HEK293 (cell line): ENCODE measurements around the gene TBC1D14.

ENCODE experiments used
- CTCF ChIA-PET: fragments of 350-600 bp; formaldehyde crosslinking; extraction: SDS; loops from one replicate; lab custom pipeline; 2021; ENCODE audit warnings: antibody characterized with exemption; lab: Yijun Ruan, JAX
- POLR2A ChIA-PET: fragments of 300-600 bp; formaldehyde crosslinking; extraction: SDS; loops from one replicate; lab custom pipeline; 2020; ENCODE audit warnings: antibody characterized with exemption, inconsistent platforms; lab: Yijun Ruan, JAX
- H3K27ac ChIP-seq: fragments of 200-500 bp; sonication (Bioruptor generic); 2 replicates; pipeline ENCODE4 v1.5.1; 2014; ENCODE audit warnings: low read depth, low read length, control low read depth, inconsistent platforms; ENCODE audit errors: extremely low read depth
- H3K36me3 ChIP-seq, 2 experiments: fragments of 200-500 bp in 1 of 2; sonication (Bioruptor generic) in 1 of 2; 1 replicate in 1 of 2; 2 replicates in 1 of 2; pipeline ENCODE4 v1.5.1; 2014 to 2017; ENCODE audit warnings: inconsistent platforms in 2 of 2, low read length in 2 of 2; ENCODE audit not compliant: control insufficient read depth in 2 of 2, insufficient read depth in 1 of 2
- H3K4me1 ChIP-seq: fragments of 200-500 bp; sonication (Bioruptor generic); 2 replicates; pipeline ENCODE4 v1.5.1; 2014; ENCODE audit warnings: mild to moderate bottlenecking, low read length, inconsistent platforms; ENCODE audit not compliant: control insufficient read depth, insufficient read depth
- H3K4me3 ChIP-seq: 2 replicates; pipeline ENCODE4 v1.5.1; 2011; ENCODE audit warnings: low read depth, mild to moderate bottlenecking, control low read depth, low read length, moderate library complexity
- H3K9me3 ChIP-seq: fragments of 200-500 bp; sonication (Bioruptor generic); 2 replicates; pipeline ENCODE4 v1.5.1; 2014; ENCODE audit warnings: low read depth, low read length, inconsistent platforms; ENCODE audit not compliant: control insufficient read depth, insufficient read depth
- EGR2 ChIP-seq: fragments of 450-650 bp; formaldehyde crosslinking; IDR thresholded peaks from 2 replicates; pipeline ENCODE4 v1.5.1; 2016; ENCODE audit warnings: low read depth, missing biosample characterization, missing genetic modification characterization
- FEZF1 ChIP-seq: fragments of 450-650 bp; formaldehyde crosslinking; IDR thresholded peaks from 2 replicates; pipeline ENCODE4 v1.5.1; 2016; ENCODE audit warnings: missing biosample characterization, missing genetic modification characterization
- GLI2 ChIP-seq: fragments of 450-650 bp; formaldehyde crosslinking; IDR thresholded peaks from 2 replicates; pipeline ENCODE4; 2017; ENCODE audit warnings: missing biosample characterization, missing genetic modification characterization, low read depth, borderline replicate concordance
- MZF1 ChIP-seq: fragments of 450-650 bp; formaldehyde crosslinking; IDR thresholded peaks from 2 replicates; pipeline ENCODE4 v1.5.1; 2017; ENCODE audit warnings: missing biosample characterization, missing genetic modification characterization, borderline replicate concordance
- OVOL3 ChIP-seq: fragments of 450-650 bp; formaldehyde crosslinking; IDR thresholded peaks from 2 replicates; pipeline ENCODE4 v1.5.1; 2016; ENCODE audit warnings: missing biosample characterization, missing genetic modification characterization
- SALL2 ChIP-seq: fragments of 450-650 bp; formaldehyde crosslinking; IDR thresholded peaks from 2 replicates; pipeline ENCODE4 v1.5.0; 2017; ENCODE audit warnings: missing biosample characterization, mild to moderate bottlenecking, missing genetic modification characterization, borderline replicate concordance
- SP7 ChIP-seq: fragments of 450-650 bp; formaldehyde crosslinking; IDR thresholded peaks from 2 replicates; pipeline ENCODE4 v1.5.1; 2016; ENCODE audit warnings: missing biosample characterization, missing genetic modification characterization
- ZFP41 ChIP-seq: fragments of 450-650 bp; formaldehyde crosslinking; IDR thresholded peaks from 2 replicates; pipeline ENCODE4 v1.5.1; 2016; ENCODE audit warnings: missing biosample characterization, missing genetic modification characterization, borderline replicate concordance
- ZNF184 ChIP-seq: fragments of 450-650 bp; IDR thresholded peaks from 2 replicates; pipeline ENCODE4 v1.5.1; 2018; ENCODE audit warnings: missing biosample characterization, mild to moderate bottlenecking, missing genetic modification characterization
- ZNF292 ChIP-seq: fragments of 450-650 bp; formaldehyde crosslinking; IDR thresholded peaks from 2 replicates; pipeline ENCODE4 v1.5.1; 2016; ENCODE audit warnings: low read depth, missing biosample characterization, missing genetic modification characterization, borderline replicate concordance
- ZNF302 ChIP-seq: fragments of 450-650 bp; formaldehyde crosslinking; IDR thresholded peaks from 2 replicates; pipeline ENCODE4 v1.5.1; 2016; ENCODE audit warnings: missing biosample characterization, missing genetic modification characterization, low read depth
- ZNF366 ChIP-seq: fragments of 450-650 bp; formaldehyde crosslinking; conservative IDR thresholded peaks from 2 replicates; pipeline ENCODE4 v1.5.1; 2016; ENCODE audit warnings: missing biosample characterization, missing genetic modification characterization
- ZNF394 ChIP-seq: fragments of 450-650 bp; formaldehyde crosslinking; IDR thresholded peaks from 2 replicates; pipeline ENCODE4 v1.5.1; 2016; ENCODE audit warnings: missing biosample characterization, missing genetic modification characterization, mild to moderate bottlenecking, moderate library complexity, borderline replicate concordance
- ZNF416 ChIP-seq: fragments of 450-650 bp; formaldehyde crosslinking; IDR thresholded peaks from 2 replicates; pipeline ENCODE4 v1.5.1; 2016; ENCODE audit warnings: missing biosample characterization, missing genetic modification characterization
- ZNF426 ChIP-seq: fragments of 450-650 bp; formaldehyde crosslinking; IDR thresholded peaks from 2 replicates; pipeline ENCODE4 v1.5.1; 2017; ENCODE audit warnings: missing biosample characterization, missing genetic modification characterization, mild to moderate bottlenecking, inconsistent platforms, moderate library complexity
- ZNF433 ChIP-seq: fragments of 450-650 bp; formaldehyde crosslinking; IDR thresholded peaks from 2 replicates; pipeline ENCODE4 v1.5.1; 2016; ENCODE audit warnings: missing biosample characterization, missing genetic modification characterization, low read depth
- ZNF473 ChIP-seq: fragments of 450-650 bp; formaldehyde crosslinking; IDR thresholded peaks from 2 replicates; pipeline ENCODE4 v1.5.1; 2017; ENCODE audit warnings: missing biosample characterization, missing genetic modification characterization
- ZNF514 ChIP-seq: fragments of 450-650 bp; formaldehyde crosslinking; IDR thresholded peaks from 2 replicates; pipeline ENCODE4 v1.5.1; 2016; ENCODE audit warnings: missing biosample characterization, missing genetic modification characterization
- ZNF555 ChIP-seq: fragments of 450-650 bp; formaldehyde crosslinking; conservative IDR thresholded peaks from 2 replicates; pipeline ENCODE4 v1.5.1; 2017; ENCODE audit warnings: missing biosample characterization, mild to moderate bottlenecking, missing genetic modification characterization, inconsistent platforms
- ZNF560 ChIP-seq: fragments of 450-650 bp; formaldehyde crosslinking; IDR thresholded peaks from 2 replicates; pipeline ENCODE4 v1.5.1; 2017; ENCODE audit warnings: missing biosample characterization, missing genetic modification characterization, borderline replicate concordance
- ZNF585B ChIP-seq: fragments of 450-650 bp; formaldehyde crosslinking; IDR thresholded peaks from 2 replicates; pipeline ENCODE4 v1.5.1; 2016; ENCODE audit warnings: missing biosample characterization, missing genetic modification characterization
- ZNF600 ChIP-seq: fragments of 450-650 bp; formaldehyde crosslinking; IDR thresholded peaks from 2 replicates; pipeline ENCODE4 v1.5.1; 2016; ENCODE audit warnings: missing biosample characterization, missing genetic modification characterization
- ZNF623 ChIP-seq: fragments of 450-650 bp; formaldehyde crosslinking; IDR thresholded peaks from 2 replicates; pipeline ENCODE4 v1.5.1; 2016; ENCODE audit warnings: missing biosample characterization, missing genetic modification characterization
- ZNF785 ChIP-seq: fragments of 450-650 bp; formaldehyde crosslinking; IDR thresholded peaks from 2 replicates; pipeline ENCODE4 v1.5.1; 2016; ENCODE audit warnings: missing biosample characterization, missing genetic modification characterization
- ZNF792 ChIP-seq: fragments of 450-650 bp; formaldehyde crosslinking; IDR thresholded peaks from 2 replicates; pipeline ENCODE4 v1.5.1; 2016; ENCODE audit warnings: missing biosample characterization, missing genetic modification characterization
- ZXDB ChIP-seq: fragments of 450-650 bp; formaldehyde crosslinking; IDR thresholded peaks from 2 replicates; pipeline ENCODE4 v1.5.1; 2016; ENCODE audit warnings: missing biosample characterization, missing genetic modification characterization
- TF ChIP-seq, protein P1 (sequence below): fragments of 450-650 bp; formaldehyde crosslinking; IDR thresholded peaks from 2 replicates; pipeline ENCODE4 v1.5.1; 2016; ENCODE audit warnings: missing biosample characterization, missing genetic modification characterization
- TF ChIP-seq, protein P2 (sequence below): fragments of 450-650 bp; formaldehyde crosslinking; IDR thresholded peaks from 2 replicates; pipeline ENCODE4 v1.5.1; 2016; ENCODE audit warnings: missing biosample characterization, missing genetic modification characterization
- TF ChIP-seq, protein P3 (sequence below): fragments of 450-650 bp; formaldehyde crosslinking; IDR thresholded peaks from 2 replicates; pipeline ENCODE4 v1.5.1; 2016; ENCODE audit warnings: missing biosample characterization, missing genetic modification characterization
- TF ChIP-seq, protein P4 (sequence below): fragments of 450-650 bp; formaldehyde crosslinking; optimal IDR thresholded peaks from 2 replicates; pipeline ENCODE3; 2016; ENCODE audit warnings: missing biosample characterization, mild to moderate bottlenecking, missing genetic modification characterization

Gene TBC1D14, protein sequence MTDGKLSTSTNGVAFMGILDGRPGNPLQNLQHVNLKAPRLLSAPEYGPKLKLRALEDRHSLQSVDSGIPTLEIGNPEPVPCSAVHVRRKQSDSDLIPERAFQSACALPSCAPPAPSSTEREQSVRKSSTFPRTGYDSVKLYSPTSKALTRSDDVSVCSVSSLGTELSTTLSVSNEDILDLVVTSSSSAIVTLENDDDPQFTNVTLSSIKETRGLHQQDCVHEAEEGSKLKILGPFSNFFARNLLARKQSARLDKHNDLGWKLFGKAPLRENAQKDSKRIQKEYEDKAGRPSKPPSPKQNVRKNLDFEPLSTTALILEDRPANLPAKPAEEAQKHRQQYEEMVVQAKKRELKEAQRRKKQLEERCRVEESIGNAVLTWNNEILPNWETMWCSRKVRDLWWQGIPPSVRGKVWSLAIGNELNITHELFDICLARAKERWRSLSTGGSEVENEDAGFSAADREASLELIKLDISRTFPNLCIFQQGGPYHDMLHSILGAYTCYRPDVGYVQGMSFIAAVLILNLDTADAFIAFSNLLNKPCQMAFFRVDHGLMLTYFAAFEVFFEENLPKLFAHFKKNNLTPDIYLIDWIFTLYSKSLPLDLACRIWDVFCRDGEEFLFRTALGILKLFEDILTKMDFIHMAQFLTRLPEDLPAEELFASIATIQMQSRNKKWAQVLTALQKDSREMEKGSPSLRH

DNA sequence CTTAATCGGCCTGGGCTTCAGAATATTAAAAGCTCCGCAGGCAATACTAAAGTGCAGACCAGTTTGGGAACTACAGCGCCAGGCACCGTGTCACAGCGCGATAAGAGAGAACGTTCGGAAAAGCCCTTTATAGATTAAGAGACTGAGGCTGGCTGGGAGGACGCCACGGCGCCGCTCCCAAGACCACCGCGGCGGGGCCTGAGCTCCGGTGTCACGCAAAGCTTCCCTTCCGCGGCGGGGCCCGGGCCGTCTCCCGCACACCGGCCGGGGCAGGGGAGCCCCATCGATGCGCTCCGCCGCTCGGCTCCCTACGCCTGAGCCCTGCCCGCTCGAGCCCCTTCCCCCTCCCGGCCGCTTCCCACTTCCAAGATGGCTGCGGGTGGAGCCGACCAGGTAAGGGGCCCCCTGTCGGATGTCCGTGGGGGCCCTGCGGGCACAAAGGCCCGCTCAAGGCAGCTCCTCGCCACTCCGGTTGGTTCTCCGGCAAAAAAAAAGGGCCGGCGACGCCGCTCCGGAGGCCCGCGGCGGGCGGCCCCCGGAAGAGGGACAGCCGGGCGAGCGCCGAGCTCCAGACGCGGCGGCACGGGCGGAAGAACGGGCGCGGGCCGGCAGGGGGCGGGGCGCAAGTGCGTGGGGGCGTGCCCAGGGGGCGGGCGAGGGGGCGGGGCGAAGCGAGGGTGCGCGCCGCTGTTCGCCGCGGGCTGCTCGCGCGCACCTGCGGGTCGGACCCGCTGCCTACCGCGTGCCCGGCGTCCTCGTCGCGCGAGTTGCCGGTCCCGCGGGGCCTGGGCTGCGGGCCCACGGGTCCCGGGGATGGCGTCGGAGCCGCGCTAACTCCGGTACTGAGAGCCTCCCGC is at the start of gene TBC1D14:
Gene TBC1D14, plus strand, starts transcription at position 714 of the 857 bp plus-strand sequence. CDS start 13,564 bp downstream, outside the sequence.
- Histone ChIP-seq H3K36me3 (no peaks in the 10 kb centered on the region), H3K9me3 (no peaks in the 10 kb centered on the region), H3K4me3 (peak within 1 kb of the TSS; percentile 70), H3K4me1 (no peaks in the 10 kb centered on the region), H3K27ac (peak within 1 kb of the TSS; percentile 88)
- CTCF ChIA-PET: interaction anchor here (0.6 to 2.0 kb wide), 7 partner anchors 18 to 189 kb away, joined by 3 to 9 read pairs (median 3); no protein-coding TSS in a partner anchor
- POLR2A ChIA-PET: interaction anchor here (1.0 to 1.8 kb wide), 6 partner anchors 8 to 159 kb away, joined by 3 to 11 read pairs (median 5); partner anchors contain the start of gene GRPEL1
- no peak for TF ChIP-seq OVOL3 (tag by site-specific recombination)
- TF ChIP-seq ZNF785 (tag by site-specific recombination): no peak
- no peak for TF ChIP-seq ZNF394 (tag by site-specific recombination)
- TF ChIP-seq SALL2 (tag by site-specific recombination): no peak
- TF ChIP-seq, protein P1, sequence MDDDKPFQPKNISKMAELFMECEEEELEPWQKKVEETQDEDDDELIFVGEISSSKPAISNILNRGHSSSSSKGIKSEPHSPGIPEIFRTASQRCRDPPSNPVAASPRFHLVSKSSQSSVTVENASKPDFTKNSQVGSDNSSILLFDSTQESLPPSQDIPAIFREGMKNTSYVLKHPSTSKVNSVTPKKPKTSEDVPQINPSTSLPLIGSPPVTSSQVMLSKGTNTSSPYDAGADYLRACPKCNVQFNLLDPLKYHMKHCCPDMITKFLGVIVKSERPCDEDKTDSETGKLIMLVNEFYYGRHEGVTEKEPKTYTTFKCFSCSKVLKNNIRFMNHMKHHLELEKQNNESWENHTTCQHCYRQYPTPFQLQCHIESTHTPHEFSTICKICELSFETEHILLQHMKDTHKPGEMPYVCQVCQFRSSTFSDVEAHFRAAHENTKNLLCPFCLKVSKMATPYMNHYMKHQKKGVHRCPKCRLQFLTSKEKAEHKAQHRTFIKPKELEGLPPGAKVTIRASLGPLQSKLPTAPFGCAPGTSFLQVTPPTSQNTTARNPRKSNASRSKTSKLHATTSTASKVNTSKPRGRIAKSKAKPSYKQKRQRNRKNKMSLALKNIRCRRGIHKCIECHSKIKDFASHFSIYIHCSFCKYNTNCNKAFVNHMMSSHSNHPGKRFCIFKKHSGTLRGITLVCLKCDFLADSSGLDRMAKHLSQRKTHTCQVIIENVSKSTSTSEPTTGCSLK: no peak
- no peak for TF ChIP-seq ZNF302 (tag by site-specific recombination)
- TF ChIP-seq, protein P2, sequence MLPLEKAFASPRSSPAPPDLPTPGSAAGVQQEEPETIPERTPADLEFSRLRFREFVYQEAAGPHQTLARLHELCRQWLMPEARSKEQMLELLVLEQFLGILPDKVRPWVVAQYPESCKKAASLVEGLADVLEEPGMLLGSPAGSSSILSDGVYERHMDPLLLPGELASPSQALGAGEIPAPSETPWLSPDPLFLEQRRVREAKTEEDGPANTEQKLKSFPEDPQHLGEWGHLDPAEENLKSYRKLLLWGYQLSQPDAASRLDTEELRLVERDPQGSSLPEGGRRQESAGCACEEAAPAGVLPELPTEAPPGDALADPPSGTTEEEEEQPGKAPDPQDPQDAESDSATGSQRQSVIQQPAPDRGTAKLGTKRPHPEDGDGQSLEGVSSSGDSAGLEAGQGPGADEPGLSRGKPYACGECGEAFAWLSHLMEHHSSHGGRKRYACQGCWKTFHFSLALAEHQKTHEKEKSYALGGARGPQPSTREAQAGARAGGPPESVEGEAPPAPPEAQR (tag by site-specific recombination): no peak
- TF ChIP-seq ZNF792 (tag by site-specific recombination): no peak
- no peak for TF ChIP-seq ZNF416
- TF ChIP-seq MZF1 (tag by site-specific recombination): no peak
- no peak for TF ChIP-seq GLI2 (tag by site-specific recombination)
- TF ChIP-seq ZNF366: no peak
- no peak for TF ChIP-seq ZNF473 (tag by site-specific recombination)
- TF ChIP-seq EGR2 (tag by site-specific recombination): no peak
- TF ChIP-seq ZNF184 (tag by site-specific recombination): peak; percentile 16; the same call in 1 of the 2 replicates
- TF ChIP-seq ZXDB: peak; percentile 88
- TF ChIP-seq ZNF560 (tag by site-specific recombination): no peak
- no peak for TF ChIP-seq FEZF1 (tag by site-specific recombination)
- TF ChIP-seq ZNF623 (tag by site-specific recombination): no peak
- TF ChIP-seq ZNF426: no peak
- TF ChIP-seq, protein P3, sequence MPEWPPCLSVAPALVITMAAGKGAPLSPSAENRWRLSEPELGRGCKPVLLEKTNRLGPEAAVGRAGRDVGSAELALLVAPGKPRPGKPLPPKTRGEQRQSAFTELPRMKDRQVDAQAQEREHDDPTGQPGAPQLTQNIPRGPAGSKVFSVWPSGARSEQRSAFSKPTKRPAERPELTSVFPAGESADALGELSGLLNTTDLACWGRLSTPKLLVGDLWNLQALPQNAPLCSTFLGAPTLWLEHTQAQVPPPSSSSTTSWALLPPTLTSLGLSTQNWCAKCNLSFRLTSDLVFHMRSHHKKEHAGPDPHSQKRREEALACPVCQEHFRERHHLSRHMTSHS (tag by site-specific recombination): no peak
- no peak for TF ChIP-seq ZNF433 (tag by site-specific recombination)
- TF ChIP-seq ZFP41 (tag by site-specific recombination): no peak
- 0 out of 2 replicates have a peak, but pooled peaks have one; percentile 27 for TF ChIP-seq SP7 (tag by site-specific recombination)
- no peak for TF ChIP-seq ZNF585B
- no peak for TF ChIP-seq ZNF514 (tag by site-specific recombination)
- peak; percentile 88 for TF ChIP-seq ZNF600 (tag by site-specific recombination)
- no peak for TF ChIP-seq ZNF292 (tag by site-specific recombination)
- TF ChIP-seq, protein P4, sequence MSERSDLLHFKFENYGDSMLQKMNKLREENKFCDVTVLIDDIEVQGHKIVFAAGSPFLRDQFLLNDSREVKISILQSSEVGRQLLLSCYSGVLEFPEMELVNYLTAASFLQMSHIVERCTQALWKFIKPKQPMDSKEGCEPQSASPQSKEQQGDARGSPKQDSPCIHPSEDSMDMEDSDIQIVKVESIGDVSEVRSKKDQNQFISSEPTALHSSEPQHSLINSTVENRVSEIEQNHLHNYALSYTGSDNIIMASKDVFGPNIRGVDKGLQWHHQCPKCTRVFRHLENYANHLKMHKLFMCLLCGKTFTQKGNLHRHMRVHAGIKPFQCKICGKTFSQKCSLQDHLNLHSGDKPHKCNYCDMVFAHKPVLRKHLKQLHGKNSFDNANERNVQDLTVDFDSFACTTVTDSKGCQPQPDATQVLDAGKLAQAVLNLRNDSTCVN: peak; percentile 56
- TF ChIP-seq ZNF555: no peak
